Measurements from ENCODE around the gene SPSB2.
A peak's percentile ranks its signal among the peaks of the same experiment; 100 is the strongest.
"Not testable (repeated sequence)": the region's sequence is repeated elsewhere in the genome, so short reads cannot be mapped to it uniquely, and the experiment has no call there.

Gene SPSB2

GRCh38 chr12:6871052-6871957 lies 1.8 kb downstream of the SPSB2 start:
- no peak for DNase-seq (ENCODE audit: low read depth)
- peak overlapping the region; percentile 72; the same call in 1 of the 2 replicates for H3K4me3 ChIP-seq (ENCODE audit: low read depth, low read length)
- no peak for TF ChIP-seq CTCF (IDR thresholded peaks at IDR 0.05; ENCODE audit: low read depth, low read length, missing control alignments)

DNA sequence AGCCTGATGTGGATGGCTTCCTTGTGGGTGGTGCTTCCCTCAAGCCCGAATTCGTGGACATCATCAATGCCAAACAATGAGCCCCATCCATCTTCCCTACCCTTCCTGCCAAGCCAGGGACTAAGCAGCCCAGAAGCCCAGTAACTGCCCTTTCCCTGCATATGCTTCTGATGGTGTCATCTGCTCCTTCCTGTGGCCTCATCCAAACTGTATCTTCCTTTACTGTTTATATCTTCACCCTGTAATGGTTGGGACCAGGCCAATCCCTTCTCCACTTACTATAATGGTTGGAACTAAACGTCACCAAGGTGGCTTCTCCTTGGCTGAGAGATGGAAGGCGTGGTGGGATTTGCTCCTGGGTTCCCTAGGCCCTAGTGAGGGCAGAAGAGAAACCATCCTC lies 2.8 kb downstream of the SPSB2 start:
- H3K4me3 ChIP-seq (ENCODE audit: low read depth, low read length); DNase-seq (ENCODE audit: low read depth): not testable (repeated sequence)

DNA sequence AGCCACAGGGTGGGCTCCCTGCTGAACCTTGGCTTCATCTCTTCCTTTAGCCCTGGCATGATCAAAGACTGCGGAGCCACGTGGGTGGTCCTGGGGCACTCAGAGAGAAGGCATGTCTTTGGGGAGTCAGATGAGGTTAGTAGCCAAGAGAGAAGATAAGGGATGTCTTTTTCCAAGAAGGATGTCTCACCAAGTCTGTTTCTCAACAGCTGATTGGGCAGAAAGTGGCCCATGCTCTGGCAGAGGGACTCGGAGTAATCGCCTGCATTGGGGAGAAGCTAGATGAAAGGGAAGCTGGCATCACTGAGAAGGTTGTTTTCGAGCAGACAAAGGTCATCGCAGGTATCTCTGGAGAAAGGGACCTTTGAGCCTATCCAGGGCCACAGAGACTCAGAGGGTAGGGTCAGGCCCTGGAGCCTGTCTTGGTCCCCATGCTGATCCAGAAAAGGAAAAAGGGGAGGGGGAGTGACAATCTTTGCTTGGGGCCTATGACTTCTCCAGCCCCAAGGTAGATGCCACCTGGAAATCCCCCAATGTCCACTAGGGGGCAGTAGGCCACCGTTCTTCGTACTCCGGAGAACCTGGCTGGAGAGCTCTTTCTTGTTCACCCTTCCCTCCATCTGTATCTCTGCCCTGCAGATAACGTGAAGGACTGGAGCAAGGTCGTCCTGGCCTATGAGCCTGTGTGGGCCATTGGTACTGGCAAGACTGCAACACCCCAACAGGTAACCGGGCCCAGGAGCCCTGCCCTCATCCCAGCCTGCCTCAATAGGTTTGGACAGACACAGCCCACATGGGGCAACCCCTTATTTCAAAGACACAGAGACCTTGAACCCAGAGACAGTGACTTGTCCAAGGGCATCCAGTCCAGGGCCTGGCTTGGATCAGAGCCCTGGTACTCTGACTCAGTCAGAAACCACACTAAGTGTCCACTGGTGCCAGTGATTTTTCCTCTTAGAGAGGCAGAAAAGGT lies 3.8 kb downstream of the SPSB2 start:
- H3K4me3 ChIP-seq (ENCODE audit: low read depth, low read length) = peak overlapping the region; percentile 74
- TF ChIP-seq CTCF (IDR thresholded peaks at IDR 0.05; ENCODE audit: low read depth, low read length, missing control alignments) = peak; percentile 95
- DNase-seq (ENCODE audit: low read depth) = no peak

DNA sequence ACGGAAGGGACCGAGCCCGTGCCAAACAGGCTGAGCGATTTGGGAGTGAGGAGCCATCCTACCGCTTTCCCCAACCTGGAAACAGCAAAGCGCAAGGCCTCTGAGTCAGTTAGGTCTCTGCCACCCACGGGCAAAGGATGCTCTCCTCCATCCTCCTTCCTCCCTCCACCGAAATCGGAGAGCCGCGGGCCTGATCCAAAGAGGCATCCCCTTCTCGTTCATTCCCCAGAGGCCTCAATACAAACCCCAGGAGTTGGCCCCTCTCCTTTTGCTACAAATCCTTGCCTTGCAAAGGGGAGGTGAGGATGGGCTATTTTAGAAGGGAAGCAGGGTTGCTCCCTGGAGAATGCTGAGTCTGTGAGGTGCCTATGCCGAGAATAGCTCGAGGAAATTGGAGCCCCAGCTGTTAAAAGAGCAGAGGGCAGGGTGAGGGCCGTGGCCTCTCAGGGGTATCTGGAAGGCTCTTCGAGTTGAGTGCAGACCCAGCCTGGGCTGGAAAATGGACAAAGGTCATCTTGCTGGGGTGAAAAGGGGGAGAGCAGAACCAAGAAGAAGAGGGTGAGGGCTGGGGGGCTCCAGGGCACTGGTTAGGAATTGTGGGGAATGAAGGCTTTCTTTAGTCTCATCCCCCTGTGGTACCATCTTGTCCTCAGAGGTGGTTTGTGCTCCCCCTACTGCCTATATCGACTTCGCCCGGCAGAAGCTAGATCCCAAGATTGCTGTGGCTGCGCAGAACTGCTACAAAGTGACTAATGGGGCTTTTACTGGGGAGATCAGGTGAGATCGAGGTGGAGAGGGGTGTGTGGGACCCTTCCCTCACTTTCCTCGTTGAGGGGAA lies 4.7 kb downstream of the SPSB2 start:
- H3K4me3 ChIP-seq (ENCODE audit: low read depth, low read length) = peak overlapping the region; percentile 74
- TF ChIP-seq CTCF (IDR thresholded peaks at IDR 0.05; ENCODE audit: low read depth, low read length, missing control alignments) = peak; percentile 34
- no peak for DNase-seq (ENCODE audit: low read depth)

- DNase-seq (ENCODE audit: low read depth) = no peak
- H3K4me3 ChIP-seq (ENCODE audit: low read depth, low read length) = peak within 1 kb of the TSS; percentile 74
- TF ChIP-seq CTCF (IDR thresholded peaks at IDR 0.05; ENCODE audit: low read depth, low read length, missing control alignments) = no peak
Observed at GRCh38 chr12:6867413-6868210, 5.5 kb downstream of the SPSB2 start, which contains the start of gene TPI1. TPI1 (plus strand) TSS chr12:6867531; CDS start chr12:6867567, 36 bp downstream.

GRCh38 chr12:6866920-6867412 lies 6.1 kb downstream of the SPSB2 start:
- H3K4me3 ChIP-seq (ENCODE audit: low read depth, low read length) = peak overlapping the region; percentile 74
- TF ChIP-seq CTCF (IDR thresholded peaks at IDR 0.05; ENCODE audit: low read depth, low read length, missing control alignments) = no peak
- DNase-seq (ENCODE audit: low read depth) = no peak
